GM12891 (cell line): ENCODE results near the gene NCOR2.

ENCODE experiments used
- POLR2AphosphoS5 ChIP-seq: IDR thresholded peaks from 2 replicates; pipeline ENCODE4 v1.6.1; 2011; ENCODE audit warnings: low read depth, low read length, control low read depth
- POU2F2 ChIP-seq: IDR thresholded peaks from 2 replicates; pipeline ENCODE4 v1.6.1; 2011; ENCODE audit warnings: low read depth, mild to moderate bottlenecking, control low read depth, low read length, moderate library complexity
- SPI1 ChIP-seq: IDR thresholded peaks from 2 replicates; pipeline ENCODE4 v1.6.1; 2011; ENCODE audit warnings: low read depth, low read length, control low read depth
- TAF1 ChIP-seq: IDR thresholded peaks from 2 replicates; pipeline ENCODE4 v1.6.1; 2011; ENCODE audit warnings: low read depth, low read length, control low read depth

- TF ChIP-seq SPI1 (no peak), TAF1 (no peak), POLR2AphosphoS5 (no peak), POU2F2 (no peak)
These were observed 11.0 kb upstream of the NCOR2 start for GRCh38 chr12:124578445-124578844.
